GM23338 (cell line): ENCODE measurements around the gene CD46. TPM values are rescaled to one million over a fixed set of nuclear protein-coding genes. Genes with fewer than 3 reads are reported as not detected.
"Not testable (repeated sequence)": the region's sequence is repeated elsewhere in the genome, so short reads cannot be mapped to it uniquely, and the experiment has no call there.

Experiments used
- ATAC-seq: fragments of 200-7000 bp; cut with Tn5 transposase; 3 replicates; pipeline ENCODE4 v1.9.1; 2020
- DNase-seq: peaks from one replicate; pipeline ENCODE4 v3.0.0-alpha.2; 2015; ENCODE audit warnings: low spot score
- H2AFZ ChIP-seq: fragments of 200-600 bp; sonication (generic); 2 replicates; pipeline ENCODE4 v1.8.0; 2016; ENCODE audit warnings: antibody characterized with exemption, mild to moderate bottlenecking, moderate library complexity
- H3F3A ChIP-seq: fragments of 200-600 bp; sonication (generic); replicated peaks from 2 replicates; pipeline ENCODE4 v1.8.0; 2017; ENCODE audit warnings: antibody characterized with exemption, mixed run types, low read depth
- H3K27ac ChIP-seq: fragments of 200-600 bp; sonication (generic); 2 replicates; pipeline ENCODE4 v1.6.1; 2016; ENCODE audit warnings: low read depth
- H3K27me3 ChIP-seq: fragments of 200-600 bp; sonication (generic); 2 replicates; pipeline ENCODE4 v1.8.0; 2016; ENCODE audit warnings: mild to moderate bottlenecking, mixed run types, moderate library complexity; ENCODE audit not compliant: insufficient read depth
- H3K36me3 ChIP-seq: fragments of 200-600 bp; sonication (generic); 2 replicates; pipeline ENCODE4 v1.8.0; 2016; ENCODE audit warnings: mild to moderate bottlenecking; ENCODE audit not compliant: insufficient read depth
- H3K4me1 ChIP-seq: fragments of 200-600 bp; sonication (generic); 2 replicates; pipeline ENCODE4 v1.8.0; 2016; ENCODE audit warnings: mild to moderate bottlenecking, moderate library complexity; ENCODE audit not compliant: insufficient read depth
- H3K4me2 ChIP-seq: fragments of 200-600 bp; sonication (generic); 2 replicates; pipeline ENCODE4 v1.7.1; 2017; ENCODE audit warnings: mixed run types
- H3K4me3 ChIP-seq: fragments of 200-600 bp; sonication (generic); 2 replicates; pipeline ENCODE4 v1.6.1; 2016; ENCODE audit warnings: mixed run types
- H3K79me2 ChIP-seq: fragments of 200-600 bp; sonication (generic); replicated peaks from 2 replicates; pipeline ENCODE4 v1.8.0; 2017; ENCODE audit warnings: mild to moderate bottlenecking; ENCODE audit not compliant: insufficient read depth
- H3K9me2 ChIP-seq: fragments of 200-600 bp; sonication (generic); 2 replicates; pipeline ENCODE4 v1.8.0; 2017; ENCODE audit not compliant: insufficient read depth
- H4K20me1 ChIP-seq: fragments of 200-600 bp; sonication (generic); replicated peaks from 2 replicates; pipeline ENCODE4 v1.8.0; 2017; ENCODE audit warnings: mild to moderate bottlenecking; ENCODE audit not compliant: insufficient read depth
- H3K27ac Mint-ChIP-seq: 2 replicates; pipeline ENCODE4 v1.8.0; 2020; ENCODE audit warnings: inconsistent platforms, mild to moderate bottlenecking, moderate library complexity, mixed read lengths
- H3K27me3 Mint-ChIP-seq: 3 replicates; pipeline ENCODE4 v1.8.0; 2022; ENCODE audit warnings: low read depth, mild to moderate bottlenecking, moderate library complexity, mixed read lengths, inconsistent platforms; ENCODE audit not compliant: insufficient read depth, poor library complexity
- H3K36me3 Mint-ChIP-seq: 3 replicates; pipeline ENCODE4 v1.8.0; 2021; ENCODE audit warnings: low read depth, mild to moderate bottlenecking, inconsistent platforms, moderate library complexity, mixed read lengths
- H3K4me1 Mint-ChIP-seq: 3 replicates; pipeline ENCODE4 v1.8.0; 2020; ENCODE audit warnings: mild to moderate bottlenecking, inconsistent platforms, mixed read lengths
- H3K4me3 Mint-ChIP-seq: 3 replicates; pipeline ENCODE4 v1.8.0; 2021; ENCODE audit warnings: moderate library complexity, mild to moderate bottlenecking, inconsistent platforms, mixed read lengths
- H3K9me3 Mint-ChIP-seq: 3 replicates; pipeline ENCODE4 v1.8.0; 2020; ENCODE audit warnings: moderate library complexity, mild to moderate bottlenecking, inconsistent platforms, mixed read lengths
- EZH2 ChIP-seq: fragments of 200-600 bp; sonication (generic); IDR thresholded peaks from one replicate; pipeline ENCODE4 v1.8.0; 2017; ENCODE audit warnings: antibody characterized with exemption, mild to moderate bottlenecking, low read depth; ENCODE audit not compliant: unreplicated experiment
- STAT1 ChIP-seq: IDR thresholded peaks from one replicate; pipeline ENCODE4 v1.6.1; 2016; ENCODE audit warnings: antibody characterized with exemption; ENCODE audit not compliant: unreplicated experiment
- polyA plus RNA-seq: library from polyadenylated mRNA; unstranded; fragments of >200 nt; fragmentation: Nextera tagmentation; extraction: Ambion mirVana; gene quantifications from 2 replicates; pipeline ENCODE4 v1.2.1, GENCODE V29; 2016
- total RNA-seq: library from RNA; depleted of rRNA; stranded (reverse); fragments of >200 nt; shearing (Covaris generic); gene quantifications from 2 replicates; pipeline ENCODE4 v1.2.3, GENCODE V29; 2014
- TF ChIP-seq, protein P1 (sequence below): IDR thresholded peaks from 2 replicates; pipeline ENCODE4 v1.6.1; 2016; ENCODE audit warnings: antibody characterized with exemption
- TF ChIP-seq, protein P2 (sequence below), 2 experiments: fragments of 200-600 bp in 1 of 2; sonication (generic) in 1 of 2; conservative IDR thresholded peaks; 2 replicates each; pipeline versions ENCODE4 v1.5.1 to v1.6.1; 2016 to 2017; ENCODE audit warnings: antibody characterized with exemption in 2 of 2, low read depth in 2 of 2, mild to moderate bottlenecking in 2 of 2, moderate library complexity in 1 of 2
- TF ChIP-seq, protein P3 (sequence below): IDR thresholded peaks from one replicate; pipeline ENCODE4 v1.6.1; 2018; ENCODE audit warnings: antibody characterized with exemption; ENCODE audit not compliant: unreplicated experiment

CD46 gene
- total and polyA plus RNA-seq, 2 experiments from 2014 or later: 199 to 209 TPM

DNA sequence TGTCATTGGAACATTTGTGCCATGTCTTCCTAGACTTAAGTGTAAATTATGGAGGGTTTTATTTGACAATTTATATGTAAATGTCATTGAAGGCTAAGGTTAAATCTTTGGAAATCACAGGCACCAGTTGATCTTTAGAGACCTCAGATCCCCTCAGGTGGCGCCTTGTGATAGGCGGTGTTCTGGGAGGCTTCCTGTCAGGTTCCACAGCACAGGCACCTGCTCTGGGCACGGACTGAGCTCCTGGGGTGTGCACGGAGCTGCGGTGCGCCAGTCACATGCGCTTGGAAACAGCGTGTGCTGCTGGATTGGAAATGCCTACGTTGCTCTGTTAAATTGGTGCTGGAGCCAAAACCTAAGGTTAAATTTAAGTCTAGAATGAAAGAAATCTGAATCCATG is 12.1 kb downstream of the CD46 start (continued):
- TF ChIP-seq, protein P1, sequence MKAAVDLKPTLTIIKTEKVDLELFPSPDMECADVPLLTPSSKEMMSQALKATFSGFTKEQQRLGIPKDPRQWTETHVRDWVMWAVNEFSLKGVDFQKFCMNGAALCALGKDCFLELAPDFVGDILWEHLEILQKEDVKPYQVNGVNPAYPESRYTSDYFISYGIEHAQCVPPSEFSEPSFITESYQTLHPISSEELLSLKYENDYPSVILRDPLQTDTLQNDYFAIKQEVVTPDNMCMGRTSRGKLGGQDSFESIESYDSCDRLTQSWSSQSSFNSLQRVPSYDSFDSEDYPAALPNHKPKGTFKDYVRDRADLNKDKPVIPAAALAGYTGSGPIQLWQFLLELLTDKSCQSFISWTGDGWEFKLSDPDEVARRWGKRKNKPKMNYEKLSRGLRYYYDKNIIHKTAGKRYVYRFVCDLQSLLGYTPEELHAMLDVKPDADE: no peak
- TF ChIP-seq EZH2: no peak
- TF ChIP-seq, protein P2, sequence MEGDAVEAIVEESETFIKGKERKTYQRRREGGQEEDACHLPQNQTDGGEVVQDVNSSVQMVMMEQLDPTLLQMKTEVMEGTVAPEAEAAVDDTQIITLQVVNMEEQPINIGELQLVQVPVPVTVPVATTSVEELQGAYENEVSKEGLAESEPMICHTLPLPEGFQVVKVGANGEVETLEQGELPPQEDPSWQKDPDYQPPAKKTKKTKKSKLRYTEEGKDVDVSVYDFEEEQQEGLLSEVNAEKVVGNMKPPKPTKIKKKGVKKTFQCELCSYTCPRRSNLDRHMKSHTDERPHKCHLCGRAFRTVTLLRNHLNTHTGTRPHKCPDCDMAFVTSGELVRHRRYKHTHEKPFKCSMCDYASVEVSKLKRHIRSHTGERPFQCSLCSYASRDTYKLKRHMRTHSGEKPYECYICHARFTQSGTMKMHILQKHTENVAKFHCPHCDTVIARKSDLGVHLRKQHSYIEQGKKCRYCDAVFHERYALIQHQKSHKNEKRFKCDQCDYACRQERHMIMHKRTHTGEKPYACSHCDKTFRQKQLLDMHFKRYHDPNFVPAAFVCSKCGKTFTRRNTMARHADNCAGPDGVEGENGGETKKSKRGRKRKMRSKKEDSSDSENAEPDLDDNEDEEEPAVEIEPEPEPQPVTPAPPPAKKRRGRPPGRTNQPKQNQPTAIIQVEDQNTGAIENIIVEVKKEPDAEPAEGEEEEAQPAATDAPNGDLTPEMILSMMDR (conservative IDR thresholded peaks at IDR 0.05; ENCODE audit: low read depth in 2 of 2): no peak
- no peak for TF ChIP-seq STAT1

GRCh38 chr1:207766569-207766968 is 14.7 kb downstream of the CD46 start:
- ATAC-seq: no peak
- Mint-ChIP-seq H3K27me3 (peaks cover 5% of the 10 kb centered on the region), H3K4me3 (no peak overlapping the region), H3K4me1 (no peaks in the 10 kb centered on the region; the same call in 2 of the 3 replicates), H3K27ac (no peak overlapping the region), H3K36me3 (peaks cover 96% of the 10 kb centered on the region), H3K9me3 (peaks cover 21% of the 10 kb centered on the region)
- no peak for DNase-seq
- no peak overlapping the region for H3K4me3 ChIP-seq
- no peak overlapping the region for H3K4me2 ChIP-seq
- no peaks in the 10 kb centered on the region for H3K4me1 ChIP-seq
- no peaks in the 10 kb centered on the region for H3K27me3 ChIP-seq
- H3K9me2 ChIP-seq: no peaks in the 10 kb centered on the region
- no peak overlapping the region for H2AFZ ChIP-seq
- no peak overlapping the region for H3K27ac ChIP-seq
- no peaks in the 10 kb centered on the region for H3F3A ChIP-seq
- TF ChIP-seq, protein P3, sequence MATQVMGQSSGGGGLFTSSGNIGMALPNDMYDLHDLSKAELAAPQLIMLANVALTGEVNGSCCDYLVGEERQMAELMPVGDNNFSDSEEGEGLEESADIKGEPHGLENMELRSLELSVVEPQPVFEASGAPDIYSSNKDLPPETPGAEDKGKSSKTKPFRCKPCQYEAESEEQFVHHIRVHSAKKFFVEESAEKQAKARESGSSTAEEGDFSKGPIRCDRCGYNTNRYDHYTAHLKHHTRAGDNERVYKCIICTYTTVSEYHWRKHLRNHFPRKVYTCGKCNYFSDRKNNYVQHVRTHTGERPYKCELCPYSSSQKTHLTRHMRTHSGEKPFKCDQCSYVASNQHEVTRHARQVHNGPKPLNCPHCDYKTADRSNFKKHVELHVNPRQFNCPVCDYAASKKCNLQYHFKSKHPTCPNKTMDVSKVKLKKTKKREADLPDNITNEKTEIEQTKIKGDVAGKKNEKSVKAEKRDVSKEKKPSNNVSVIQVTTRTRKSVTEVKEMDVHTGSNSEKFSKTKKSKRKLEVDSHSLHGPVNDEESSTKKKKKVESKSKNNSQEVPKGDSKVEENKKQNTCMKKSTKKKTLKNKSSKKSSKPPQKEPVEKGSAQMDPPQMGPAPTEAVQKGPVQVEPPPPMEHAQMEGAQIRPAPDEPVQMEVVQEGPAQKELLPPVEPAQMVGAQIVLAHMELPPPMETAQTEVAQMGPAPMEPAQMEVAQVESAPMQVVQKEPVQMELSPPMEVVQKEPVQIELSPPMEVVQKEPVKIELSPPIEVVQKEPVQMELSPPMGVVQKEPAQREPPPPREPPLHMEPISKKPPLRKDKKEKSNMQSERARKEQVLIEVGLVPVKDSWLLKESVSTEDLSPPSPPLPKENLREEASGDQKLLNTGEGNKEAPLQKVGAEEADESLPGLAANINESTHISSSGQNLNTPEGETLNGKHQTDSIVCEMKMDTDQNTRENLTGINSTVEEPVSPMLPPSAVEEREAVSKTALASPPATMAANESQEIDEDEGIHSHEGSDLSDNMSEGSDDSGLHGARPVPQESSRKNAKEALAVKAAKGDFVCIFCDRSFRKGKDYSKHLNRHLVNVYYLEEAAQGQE: no peak
- peaks cover 17% of the 10 kb centered on the region for H4K20me1 ChIP-seq
- H3K36me3 ChIP-seq: peaks cover 60% of the 10 kb centered on the region
- peaks cover 70% of the 10 kb centered on the region for H3K79me2 ChIP-seq

GRCh38 chr1:207770514-207770913 is 18.7 kb downstream of the CD46 start:
- H3K36me3 ChIP-seq: peaks cover 53% of the 10 kb centered on the region
- not testable (repeated sequence) for H3K4me3 Mint-ChIP-seq, ATAC-seq, DNase-seq, H2AFZ ChIP-seq, H3F3A ChIP-seq, H3K27me3 ChIP-seq, H3K4me3 ChIP-seq, H3K27ac Mint-ChIP-seq, H3K27ac ChIP-seq, H3K27me3 Mint-ChIP-seq, H3K4me1 ChIP-seq, H3K9me2 ChIP-seq, H3K4me2 ChIP-seq, H3K4me1 Mint-ChIP-seq
- H3K36me3 Mint-ChIP-seq: peaks cover 98% of the 10 kb centered on the region
- H3K79me2 ChIP-seq: peaks cover 98% of the 10 kb centered on the region
- H4K20me1 ChIP-seq: peaks cover 34% of the 10 kb centered on the region
- H3K9me3 Mint-ChIP-seq: peaks cover 27% of the 10 kb centered on the region

DNA sequence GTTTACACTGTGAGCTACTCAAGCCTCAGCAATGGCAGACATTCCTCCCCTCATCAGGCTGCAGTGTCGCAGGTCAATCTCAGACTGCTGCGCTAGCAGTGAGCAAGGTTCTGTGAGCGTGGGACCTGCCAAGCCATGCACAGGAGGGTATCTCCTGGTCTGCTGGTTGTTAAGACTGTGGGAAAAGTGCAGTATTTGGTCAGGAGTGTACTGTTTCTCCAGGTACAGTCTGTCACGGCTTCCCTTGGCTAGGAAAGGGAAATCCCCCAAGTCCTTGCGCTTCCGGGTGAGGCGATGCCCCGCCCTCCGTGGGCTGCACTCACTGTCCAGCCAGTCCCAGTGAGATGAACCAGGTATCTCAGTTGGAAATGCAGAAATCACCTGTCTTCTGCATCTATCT is 24.2 kb downstream of the CD46 start:
- H3K36me3 ChIP-seq, ATAC-seq, H3K4me1 Mint-ChIP-seq, H3K27ac Mint-ChIP-seq, H3K4me3 ChIP-seq, H3K4me1 ChIP-seq, H3F3A ChIP-seq, H3K4me3 Mint-ChIP-seq, H3K9me2 ChIP-seq, H3K27ac ChIP-seq, H2AFZ ChIP-seq, DNase-seq, H3K27me3 ChIP-seq, H3K27me3 Mint-ChIP-seq, H3K4me2 ChIP-seq: not testable (repeated sequence)
- peaks cover 83% of the 10 kb centered on the region for H3K36me3 Mint-ChIP-seq
- peaks cover 13% of the 10 kb centered on the region for H3K9me3 Mint-ChIP-seq
- Histone ChIP-seq H3K79me2 (peaks cover 97% of the 10 kb centered on the region), H4K20me1 (peaks cover 45% of the 10 kb centered on the region)

DNA sequence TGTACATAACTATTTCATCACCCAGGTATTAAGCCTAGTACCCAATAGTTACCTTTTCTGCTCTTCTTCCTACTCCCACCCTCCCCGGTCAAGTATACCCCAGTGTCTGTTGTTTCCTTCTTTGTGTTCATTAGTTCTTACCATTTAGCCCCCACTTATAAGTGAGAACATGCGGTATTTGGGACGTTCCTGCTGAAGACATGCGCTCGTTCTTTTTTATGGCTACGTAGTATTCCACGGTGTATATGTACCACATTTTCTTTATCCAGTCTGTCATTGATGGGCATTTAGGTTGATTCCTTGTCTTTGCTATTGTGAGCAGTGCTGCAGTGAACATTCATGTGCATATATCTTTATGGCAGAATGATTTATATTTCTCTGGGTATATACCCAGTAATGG is 25.6 kb downstream of the CD46 start:
- not testable (repeated sequence) for H3K4me1 Mint-ChIP-seq, H3K27me3 Mint-ChIP-seq, H3K36me3 ChIP-seq, DNase-seq, H3K9me2 ChIP-seq, H3K27ac Mint-ChIP-seq, H3K27ac ChIP-seq, ATAC-seq, H3K4me1 ChIP-seq, H3K27me3 ChIP-seq, H3K4me2 ChIP-seq, H3F3A ChIP-seq, H3K9me3 Mint-ChIP-seq, H3K4me3 ChIP-seq, H2AFZ ChIP-seq, H3K4me3 Mint-ChIP-seq
- H3K79me2 ChIP-seq: peaks cover 98% of the 10 kb centered on the region
- peaks cover 49% of the 10 kb centered on the region for H4K20me1 ChIP-seq
- peaks cover 73% of the 10 kb centered on the region for H3K36me3 Mint-ChIP-seq
